PC-3 (cell line): ENCODE data around the gene CD6. TPM values are rescaled to one million over a fixed set of nuclear protein-coding genes. Genes with fewer than 3 reads are reported as not detected.
A peak's percentile ranks its signal among the peaks of the same experiment; 100 is the strongest.

ENCODE experiments used
- ATAC-seq: fragments of 200-7000 bp; cut with Tn5 transposase; 2 replicates; pipeline ENCODE4 v1.9.1; 2020; ENCODE audit warnings: mild to moderate bottlenecking, moderate library complexity
- BruUV-seq: library from RNA; stranded (reverse); fragments of 400-500 nt; replicated peaks from 2 replicates; lab custom pipeline; 2021; lab: Mats Ljungman, UMichigan
- CTCF ChIA-PET: fragments of 300-600 bp; sonication (Branson Sonifier 250); formaldehyde crosslinking; loops from one replicate; lab custom pipeline; 2022; ENCODE audit warnings: antibody characterized with exemption; lab: Charles Lee
- POLR2A ChIA-PET: fragments of 300-600 bp; sonication (Branson Sonifier 250); formaldehyde crosslinking; loops from one replicate; lab custom pipeline; 2022; ENCODE audit warnings: antibody characterized with exemption; ENCODE audit not compliant: unreplicated experiment; lab: Charles Lee
- DNase-seq: peaks from one replicate; pipeline ENCODE4 v3.0.0-alpha.2; 2015
- H2AFZ ChIP-seq: fragments of 300-600 bp; sonication (generic); 2 replicates; pipeline ENCODE4 v1.6.0; 2016; ENCODE audit warnings: antibody characterized with exemption, low read length
- H3F3A ChIP-seq: fragments of 300-600 bp; sonication (generic); one replicate; pipeline ENCODE4 v1.6.0; 2017; ENCODE audit warnings: antibody characterized with exemption, low read length, control low read depth, mild to moderate bottlenecking; ENCODE audit not compliant: unreplicated experiment
- H3K27ac ChIP-seq: fragments of 300-600 bp; sonication (generic); 2 replicates; pipeline ENCODE4 v1.5.1; 2016; ENCODE audit warnings: mild to moderate bottlenecking, low read length
- H3K27me3 ChIP-seq: fragments of 300-600 bp; sonication (generic); 2 replicates; pipeline ENCODE4 v1.6.1; 2016; ENCODE audit warnings: low read length, mixed read lengths
- H3K36me3 ChIP-seq: fragments of 300-600 bp; sonication (generic); 2 replicates; pipeline ENCODE4 v1.6.1; 2016; ENCODE audit warnings: low read depth, mixed run types, low read length, mixed read lengths
- H3K4me1 ChIP-seq: fragments of 300-600 bp; sonication (generic); 2 replicates; pipeline ENCODE4 v1.5.1; 2016; ENCODE audit warnings: low read length; ENCODE audit not compliant: insufficient read depth
- H3K4me2 ChIP-seq: fragments of 300-600 bp; sonication (generic); 2 replicates; pipeline ENCODE4 v1.6.0; 2016; ENCODE audit warnings: low read length
- H3K4me3 ChIP-seq: fragments of 300-600 bp; sonication (generic); 2 replicates; pipeline ENCODE4 v1.5.1; 2016; ENCODE audit warnings: mild to moderate bottlenecking, low read length, mixed read lengths
- H3K79me2 ChIP-seq: fragments of 300-600 bp; sonication (generic); 2 replicates; pipeline ENCODE4 v1.6.1; 2017; ENCODE audit warnings: low read length, mixed read lengths
- H3K9ac ChIP-seq: fragments of 300-600 bp; sonication (generic); 2 replicates; pipeline ENCODE4 v1.6.0; 2016; ENCODE audit warnings: mild to moderate bottlenecking, low read length
- H3K9me2 ChIP-seq: fragments of 300-600 bp; sonication (generic); replicated peaks from 2 replicates; pipeline ENCODE4 v1.6.1; 2016; ENCODE audit warnings: mixed run types, low read length, mixed read lengths
- H3K9me3 ChIP-seq: fragments of 300-600 bp; sonication (generic); 2 replicates; pipeline ENCODE4 v1.6.1; 2016; ENCODE audit warnings: low read length, mixed read lengths
- H4K20me1 ChIP-seq: fragments of 300-600 bp; sonication (generic); 2 replicates; pipeline ENCODE4 v1.6.1; 2016; ENCODE audit warnings: low read length, mixed read lengths
- EZH2 ChIP-seq: fragments of 300-600 bp; sonication (generic); IDR thresholded peaks from one replicate; pipeline ENCODE4 v1.6.1; 2017; ENCODE audit warnings: antibody characterized with exemption, mild to moderate bottlenecking, low read length; ENCODE audit not compliant: unreplicated experiment
- EZH2phosphoT487 ChIP-seq: fragments of 300-600 bp; sonication (generic); IDR thresholded peaks from 2 replicates; pipeline ENCODE4 v1.6.1; 2018; ENCODE audit warnings: mild to moderate bottlenecking, antibody characterized with exemption, low read length, borderline replicate concordance
- intact Hi-C: fragments of 100-400 bp; cut with micrococcal nuclease; formaldehyde crosslinking; loops from 2 replicates; pipeline ENCODE4 v1.9.0; 2023
- total RNA-seq: library from RNA; depleted of rRNA; stranded (reverse); fragments of >200 nt; gene quantifications from 2 replicates; pipeline ENCODE4 v1.2.3, GENCODE V29; 2014
- TF ChIP-seq, protein P1 (sequence below): fragments of 300-600 bp; sonication (generic); conservative IDR thresholded peaks from 2 replicates; pipeline ENCODE4 v1.5.1; 2017; ENCODE audit warnings: antibody characterized with exemption, low read depth, mild to moderate bottlenecking, low read length

CD6 gene
- total RNA-seq, 1 experiment from 2014 or later, result not detected

DNA sequence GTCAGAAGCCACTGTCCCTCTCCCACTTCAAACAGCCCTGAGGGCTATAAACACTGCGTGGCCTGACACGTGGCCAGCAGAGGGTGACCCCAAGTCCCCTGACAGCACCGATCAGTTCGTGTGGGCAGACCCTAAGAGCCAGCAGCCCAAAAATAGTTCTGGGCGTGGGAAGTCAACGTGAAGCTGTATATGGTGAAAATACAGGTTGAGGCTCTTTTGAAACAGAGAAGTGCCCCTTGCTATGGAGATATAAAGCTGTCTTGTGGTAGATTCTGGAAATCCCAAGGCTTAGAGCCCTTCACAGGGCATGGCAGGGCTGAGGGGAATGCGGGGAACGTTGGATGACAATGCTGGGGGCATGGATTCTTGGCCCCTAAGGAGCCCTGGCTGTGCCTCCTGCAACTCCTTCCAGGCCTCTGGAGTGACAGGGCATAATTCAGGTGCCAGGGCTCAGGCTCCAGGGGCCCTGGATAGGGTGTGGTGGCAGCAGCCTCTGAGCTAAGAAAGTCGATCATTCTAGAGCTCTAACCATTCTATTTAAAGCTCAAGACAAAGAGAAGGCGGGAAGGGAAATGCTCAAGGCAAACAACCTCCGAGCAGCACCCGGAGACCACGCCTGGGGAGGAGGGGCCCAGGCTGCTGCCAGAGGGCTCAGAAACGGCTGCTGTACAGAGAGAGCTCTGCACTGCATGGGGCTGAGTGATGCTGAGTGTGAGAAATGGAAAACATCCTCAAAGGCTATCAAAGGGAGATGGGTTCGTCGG lies 70.5 kb downstream of the CD6 start:
- no peaks in the 10 kb centered on the region for H3K9me3 ChIP-seq
- H3K4me3 ChIP-seq, result no peak overlapping the region
- H4K20me1 ChIP-seq, result no peaks in the 10 kb centered on the region
- peak; percentile 52 for DNase-seq
- ATAC-seq, result peak; percentile 85
- no peaks in the 10 kb centered on the region for H3F3A ChIP-seq
- H3K36me3 ChIP-seq, result no peaks in the 10 kb centered on the region
- H3K79me2 ChIP-seq, result no peaks in the 10 kb centered on the region
- peak overlapping the region; percentile 47 for H2AFZ ChIP-seq
- intact Hi-C loops, result no loop called here
- peaks cover 21% of the 10 kb centered on the region for H3K4me1 ChIP-seq
- H3K9ac ChIP-seq, result no peak overlapping the region
- no TSS peak for BruUV-seq
- TF ChIP-seq, protein P1, sequence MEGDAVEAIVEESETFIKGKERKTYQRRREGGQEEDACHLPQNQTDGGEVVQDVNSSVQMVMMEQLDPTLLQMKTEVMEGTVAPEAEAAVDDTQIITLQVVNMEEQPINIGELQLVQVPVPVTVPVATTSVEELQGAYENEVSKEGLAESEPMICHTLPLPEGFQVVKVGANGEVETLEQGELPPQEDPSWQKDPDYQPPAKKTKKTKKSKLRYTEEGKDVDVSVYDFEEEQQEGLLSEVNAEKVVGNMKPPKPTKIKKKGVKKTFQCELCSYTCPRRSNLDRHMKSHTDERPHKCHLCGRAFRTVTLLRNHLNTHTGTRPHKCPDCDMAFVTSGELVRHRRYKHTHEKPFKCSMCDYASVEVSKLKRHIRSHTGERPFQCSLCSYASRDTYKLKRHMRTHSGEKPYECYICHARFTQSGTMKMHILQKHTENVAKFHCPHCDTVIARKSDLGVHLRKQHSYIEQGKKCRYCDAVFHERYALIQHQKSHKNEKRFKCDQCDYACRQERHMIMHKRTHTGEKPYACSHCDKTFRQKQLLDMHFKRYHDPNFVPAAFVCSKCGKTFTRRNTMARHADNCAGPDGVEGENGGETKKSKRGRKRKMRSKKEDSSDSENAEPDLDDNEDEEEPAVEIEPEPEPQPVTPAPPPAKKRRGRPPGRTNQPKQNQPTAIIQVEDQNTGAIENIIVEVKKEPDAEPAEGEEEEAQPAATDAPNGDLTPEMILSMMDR, result no peak
- TF ChIP-seq EZH2, result no peak
- TF ChIP-seq EZH2phosphoT487, result no peak
- H3K4me2 ChIP-seq, result 0 out of 2 replicates have a peak overlapping the region, but pooled peaks have one; percentile 4
- POLR2A ChIA-PET, result no interaction called here
- H3K27ac ChIP-seq, result no peak overlapping the region
- CTCF ChIA-PET, result no interaction called here
- no peaks in the 10 kb centered on the region for H3K27me3 ChIP-seq
- H3K9me2 ChIP-seq, result no peaks in the 10 kb centered on the region

DNA sequence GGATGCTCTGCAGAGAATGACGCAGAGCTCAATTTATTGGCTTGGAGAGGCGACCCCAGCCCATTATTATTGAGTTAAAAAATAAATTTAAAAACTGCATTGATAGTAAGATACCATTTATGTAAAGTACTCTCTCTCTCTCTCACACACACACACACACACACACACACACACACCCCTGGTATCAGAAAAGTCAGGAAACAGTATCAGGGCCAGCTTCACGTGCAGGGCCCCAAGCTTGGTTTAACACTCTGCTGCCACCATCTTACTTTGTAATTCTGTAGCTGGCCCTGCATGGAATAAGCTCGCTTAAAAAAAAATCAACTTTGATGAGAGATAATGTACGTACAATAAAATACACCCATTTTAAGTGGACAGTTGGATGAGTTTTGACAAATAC lies 71.1 kb downstream of the CD6 start:
- Histone ChIP-seq H3K4me2 (0 out of 2 replicates have a peak overlapping the region, but pooled peaks have one; percentile 4), H3F3A (no peaks in the 10 kb centered on the region), H3K9me2 (no peaks in the 10 kb centered on the region), H2AFZ (peak overlapping the region; percentile 47; the same call in 1 of the 2 replicates), H3K9ac (no peak overlapping the region), H3K36me3 (no peaks in the 10 kb centered on the region), H3K4me3 (no peak overlapping the region), H3K9me3 (no peaks in the 10 kb centered on the region), H3K79me2 (no peaks in the 10 kb centered on the region), H3K27ac (no peak overlapping the region), H4K20me1 (no peaks in the 10 kb centered on the region), H3K4me1 (peaks cover 18% of the 10 kb centered on the region), H3K27me3 (no peaks in the 10 kb centered on the region)
- CTCF ChIA-PET, result no interaction called here
- DNase-seq (no peak), ATAC-seq (no peak)
- POLR2A ChIA-PET, result no interaction called here
- TF ChIP-seq, protein P1, result no peak
- no peak for TF ChIP-seq EZH2
- no peak for TF ChIP-seq EZH2phosphoT487
- intact Hi-C loops, result no loop called here
- no TSS peak for BruUV-seq

DNA sequence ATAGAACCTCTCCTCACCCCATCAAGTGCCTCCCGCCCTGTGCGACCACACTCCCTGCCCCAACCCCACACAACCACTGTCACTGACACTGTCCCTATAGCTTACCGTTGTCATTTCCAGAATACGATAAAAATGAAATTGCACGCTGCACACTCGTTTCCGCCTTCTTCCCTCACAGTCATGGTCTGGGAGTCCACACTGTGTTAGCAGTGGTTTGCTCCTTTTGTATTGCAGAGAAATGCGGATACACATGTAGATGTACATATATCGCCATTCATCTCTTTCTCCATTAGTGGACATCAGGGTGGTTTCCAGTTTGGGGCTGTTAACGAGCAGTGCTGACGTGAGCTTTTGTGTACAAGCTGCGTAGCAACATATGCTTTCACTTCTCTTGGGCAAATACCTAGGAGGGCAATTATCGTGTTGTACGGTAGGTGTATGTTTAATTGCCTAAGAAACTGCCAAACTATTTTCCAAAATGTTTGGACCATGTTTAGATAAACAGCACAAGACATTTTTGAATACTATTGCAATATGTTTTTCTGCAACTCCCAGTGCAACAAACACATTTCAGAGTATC lies 71.6 kb downstream of the CD6 start:
- no peak overlapping the region for H3K4me3 ChIP-seq

More for the DNA sequence above, 71.6 kb downstream of the CD6 start:
- Histone ChIP-seq H3K4me1 (peaks cover 13% of the 10 kb centered on the region), H3K36me3 (no peaks in the 10 kb centered on the region), H3K4me2 (no peak overlapping the region), H3K27me3 (no peaks in the 10 kb centered on the region), H3K9me3 (no peaks in the 10 kb centered on the region), H3K27ac (no peak overlapping the region), H2AFZ (no peak overlapping the region), H4K20me1 (no peaks in the 10 kb centered on the region), H3K9me2 (no peaks in the 10 kb centered on the region), H3K79me2 (no peaks in the 10 kb centered on the region), H3F3A (no peaks in the 10 kb centered on the region), H3K9ac (no peak overlapping the region)
- no TSS peak for BruUV-seq
- no peak for ATAC-seq
- ChIA-PET POLR2A (no interaction called here), CTCF (no interaction called here)
- intact Hi-C loops, result no loop called here
- TF ChIP-seq EZH2phosphoT487 (no peak), EZH2 (no peak)
- TF ChIP-seq, protein P1, result no peak
- no peak for DNase-seq
